ENCODE results near the gene APOD. TPM values are rescaled to one million over a fixed set of nuclear protein-coding genes. Genes with fewer than 3 reads are reported as not detected.

APOD gene
- total RNA-seq, 1 experiment from 2014 or later, result not detected

DNA sequence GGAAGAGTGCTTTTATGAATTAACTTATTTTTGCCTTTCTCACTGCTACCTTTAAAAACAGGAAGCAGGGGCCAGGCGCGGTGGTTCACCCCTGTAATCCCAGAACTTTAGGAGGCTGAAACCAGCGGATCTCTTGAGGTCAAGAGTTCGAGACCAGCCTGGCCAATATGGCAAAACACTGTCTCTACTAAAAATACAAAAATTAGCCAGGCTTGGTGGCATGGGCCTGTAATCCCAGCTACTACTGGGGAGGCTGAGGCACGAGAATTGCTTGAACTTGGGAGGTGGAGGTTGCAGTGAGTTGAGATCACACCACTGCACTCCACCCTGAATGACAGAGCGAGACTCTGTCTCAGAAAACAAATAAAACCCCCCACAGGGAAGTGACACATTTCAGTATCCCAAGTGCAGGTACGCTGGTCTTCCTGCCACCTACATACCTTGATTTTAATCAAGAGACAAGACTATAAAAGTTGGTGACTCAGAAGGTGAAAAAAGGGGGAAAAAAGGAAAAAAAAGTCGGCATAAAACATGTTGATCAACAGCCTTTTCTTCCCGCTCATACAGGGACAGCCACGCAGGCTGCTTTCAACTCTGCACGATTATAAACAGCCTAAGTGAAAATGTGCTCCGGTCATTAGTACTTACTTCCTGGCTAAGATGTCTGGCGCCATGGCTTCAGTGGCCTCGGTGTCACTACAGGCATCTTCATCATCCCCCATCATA, 59.4 kb downstream of the APOD start:
- BruUV-seq (replicated peaks), result no TSS peak

DNA sequence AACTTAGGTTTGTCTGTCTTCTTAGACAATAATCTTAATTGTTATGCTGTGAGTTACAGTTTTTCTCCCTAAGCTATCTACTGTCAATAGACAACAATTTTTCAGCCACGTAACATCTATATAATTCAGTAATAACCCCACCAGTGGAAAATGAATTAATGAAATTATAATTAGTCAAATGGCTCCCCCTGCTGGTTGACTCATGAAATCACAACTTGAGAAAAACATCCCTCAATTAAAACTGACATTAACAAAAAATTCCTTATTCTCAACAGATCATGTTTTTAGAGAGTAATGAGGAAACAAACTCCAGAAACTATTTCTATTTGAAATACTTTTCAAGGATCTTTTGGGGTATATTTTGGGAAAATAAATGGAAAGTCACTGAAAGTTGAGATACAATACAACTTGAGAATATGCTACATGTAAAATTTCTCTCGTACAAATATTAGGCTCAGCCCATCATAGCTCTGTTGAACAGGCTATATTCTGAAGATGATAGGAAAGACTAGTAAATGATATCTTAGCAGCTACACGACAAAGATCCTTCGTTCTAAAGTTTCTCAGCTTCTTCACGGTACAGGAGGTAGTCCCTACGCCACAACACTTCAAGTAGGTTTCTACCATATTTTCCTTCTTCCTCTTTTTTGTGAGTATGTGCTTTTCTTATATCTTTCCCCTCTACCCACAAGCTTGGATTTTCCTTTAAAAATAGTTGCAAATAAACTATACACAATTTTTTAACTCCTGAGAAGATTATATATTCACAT, 61.3 kb downstream of the APOD start:
- H3K4me1 ChIP-seq (ENCODE audit: insufficient read depth, low read length, poor library complexity, severe bottlenecking), result no peaks in the 10 kb centered on the region
- H3K27me3 ChIP-seq (replicated peaks; ENCODE audit: insufficient read depth, low read depth, low read length, poor library complexity), result no peaks in the 10 kb centered on the region
- no peak overlapping the region for H3K4me3 ChIP-seq (ENCODE audit: low read depth, low read length, poor library complexity, severe bottlenecking)
- peak; percentile 64 for DNase-seq (ENCODE audit: low spot score)
- intact Hi-C loops (cut with micrococcal nuclease; ENCODE audit: unreplicated experiment), result loop anchor here (1.0 to 5.0 kb wide), 3 partner anchors 251 to 850 kb away; partner anchors contain the start of genes LSG1 and XXYLT1
- ChIA-PET POLR2A (ENCODE audit: low non-redundant PET) (no interaction called here), CTCF (interaction anchor here (2.8 kb wide), 1 partner anchor 251 kb away, joined by 11 read pairs; the partner anchor contains the start of gene XXYLT1)
- BruUV-seq (replicated peaks), result no TSS peak
- no peaks in the 10 kb centered on the region for H3K9me3 ChIP-seq (ENCODE audit: low read depth, low read length, poor library complexity, severe bottlenecking)
- TF ChIP-seq EZH2 (IDR thresholded peaks at IDR 0.05; ENCODE audit: borderline replicate concordance, low read depth, low read length, poor library complexity, severe bottlenecking), result no peak
- TF ChIP-seq, protein P1, sequence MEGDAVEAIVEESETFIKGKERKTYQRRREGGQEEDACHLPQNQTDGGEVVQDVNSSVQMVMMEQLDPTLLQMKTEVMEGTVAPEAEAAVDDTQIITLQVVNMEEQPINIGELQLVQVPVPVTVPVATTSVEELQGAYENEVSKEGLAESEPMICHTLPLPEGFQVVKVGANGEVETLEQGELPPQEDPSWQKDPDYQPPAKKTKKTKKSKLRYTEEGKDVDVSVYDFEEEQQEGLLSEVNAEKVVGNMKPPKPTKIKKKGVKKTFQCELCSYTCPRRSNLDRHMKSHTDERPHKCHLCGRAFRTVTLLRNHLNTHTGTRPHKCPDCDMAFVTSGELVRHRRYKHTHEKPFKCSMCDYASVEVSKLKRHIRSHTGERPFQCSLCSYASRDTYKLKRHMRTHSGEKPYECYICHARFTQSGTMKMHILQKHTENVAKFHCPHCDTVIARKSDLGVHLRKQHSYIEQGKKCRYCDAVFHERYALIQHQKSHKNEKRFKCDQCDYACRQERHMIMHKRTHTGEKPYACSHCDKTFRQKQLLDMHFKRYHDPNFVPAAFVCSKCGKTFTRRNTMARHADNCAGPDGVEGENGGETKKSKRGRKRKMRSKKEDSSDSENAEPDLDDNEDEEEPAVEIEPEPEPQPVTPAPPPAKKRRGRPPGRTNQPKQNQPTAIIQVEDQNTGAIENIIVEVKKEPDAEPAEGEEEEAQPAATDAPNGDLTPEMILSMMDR (conservative IDR thresholded peaks at IDR 0.05; ENCODE audit: low read depth, low read length), result peak; percentile 76
- no peak overlapping the region for H3K27ac ChIP-seq (ENCODE audit: low read depth, low read length, poor library complexity, severe bottlenecking)
- no peaks in the 10 kb centered on the region for H3K36me3 ChIP-seq (ENCODE audit: insufficient read depth, low read length, poor library complexity, severe bottlenecking)

More for the DNA sequence above, 59.4 kb downstream of the APOD start:
- intact Hi-C loops (cut with micrococcal nuclease; ENCODE audit: unreplicated experiment), result loop anchor here (5.0 kb wide), 1 partner anchor 852 kb away; the partner anchor contains the start of gene LSG1
- Histone ChIP-seq H3K9me3 (ENCODE audit: low read depth, low read length, poor library complexity, severe bottlenecking) (no peaks in the 10 kb centered on the region), H3K4me1 (ENCODE audit: insufficient read depth, low read length, poor library complexity, severe bottlenecking) (no peaks in the 10 kb centered on the region), H3K36me3 (ENCODE audit: insufficient read depth, low read length, poor library complexity, severe bottlenecking) (no peaks in the 10 kb centered on the region), H3K27ac (ENCODE audit: low read depth, low read length, poor library complexity, severe bottlenecking) (no peak overlapping the region), H3K27me3 (replicated peaks; ENCODE audit: insufficient read depth, low read depth, low read length, poor library complexity) (no peaks in the 10 kb centered on the region), H3K4me3 (ENCODE audit: low read depth, low read length, poor library complexity, severe bottlenecking) (no peak overlapping the region)
- CTCF ChIA-PET, result interaction anchor here (2.8 kb wide), 1 partner anchor 253 kb away, joined by 11 read pairs; the partner anchor contains the start of gene XXYLT1
- POLR2A ChIA-PET (ENCODE audit: low non-redundant PET), result no interaction called here
- DNase-seq (ENCODE audit: low spot score), result no peak
- TF ChIP-seq, protein P1 (conservative IDR thresholded peaks at IDR 0.05; ENCODE audit: low read depth, low read length), result no peak
- TF ChIP-seq EZH2 (IDR thresholded peaks at IDR 0.05; ENCODE audit: borderline replicate concordance, low read depth, low read length, poor library complexity, severe bottlenecking), result no peak

Other genes starting within 250 kb of the APOD start
- gene ACAP2, start 140.9 kb downstream of the APOD start, total RNA-seq (2021), result 45.5 and 47.4 TPM in 2 replicates
- gene PPP1R2, start 40.6 kb downstream of the APOD start, total RNA-seq (2021), result 45.5 and 46.2 TPM in 2 replicates
- gene MUC20, start 137.0 kb upstream of the APOD start, total RNA-seq (2021), result 1.1 and 1.3 TPM in 2 replicates
- not detected in 2 replicates for gene MUC4, start 228.0 kb upstream of the APOD start, total RNA-seq (2021)

Measured in A673 (cell line).